ENCODE measurements around the gene PTPRCAP.

PTPRCAP gene

GRCh38 chr11:67392183-67392715 lies 45.2 kb downstream of the PTPRCAP start:
- peaks cover 28% of the 10 kb centered on the region for H3K36me3 Mint-ChIP-seq
- CTCF ChIA-PET = interaction anchor here (0.8 to 24.9 kb wide), 6 partner anchors 8 to 113 kb away, joined by 3 to 564 read pairs (median 4); partner anchors contain the start of genes PITPNM1, POLD4 and PPP1CA
- no peaks in the 10 kb centered on the region for H3K27me3 Mint-ChIP-seq
- peak overlapping the region; percentile 56 for H3K27ac Mint-ChIP-seq
- H3K4me1 Mint-ChIP-seq = peaks cover 51% of the 10 kb centered on the region
- no peaks in the 10 kb centered on the region for H3K9me3 Mint-ChIP-seq
- H3K4me3 Mint-ChIP-seq = peak overlapping the region; percentile 93
- DNase-seq = no peak

GRCh38 chr11:67391304-67392182 lies 45.9 kb downstream of the PTPRCAP start, which contains the start of gene RAD9A:
TSS of gene RAD9A (plus strand) at chr11:67391986. CDS start at chr11:67392045, 59 bp downstream.
- no peaks in the 10 kb centered on the region for H3K9me3 Mint-ChIP-seq

GRCh38 chr11:67390947-67391303 lies 46.6 kb downstream of the PTPRCAP start:
- Mint-ChIP-seq H3K27me3 (peaks cover 9% of the 10 kb centered on the region), H3K9me3 (no peaks in the 10 kb centered on the region), H3K27ac (peak overlapping the region; percentile 56), H3K4me1 (peaks cover 38% of the 10 kb centered on the region), H3K4me3 (peak overlapping the region; percentile 93), H3K36me3 (peaks cover 18% of the 10 kb centered on the region)
- no peak for DNase-seq
- CTCF ChIA-PET = interaction anchor here (1.0 to 24.9 kb wide), 4 partner anchors 9 to 37 kb away, joined by 3 to 564 read pairs (median 12); partner anchors contain the start of genes POLD4 and PPP1CA

More at GRCh38 chr11:67391304-67392182, 45.9 kb downstream of the PTPRCAP start, which contains the start of gene RAD9A:
- H3K4me1 Mint-ChIP-seq = peaks cover 44% of the 10 kb centered on the region
- H3K27ac Mint-ChIP-seq = peak within 1 kb of the TSS; percentile 56
- CTCF ChIA-PET = interaction anchor here (0.8 to 24.9 kb wide), 8 partner anchors 8 to 114 kb away, joined by 3 to 564 read pairs (median 4); partner anchors contain the start of genes PITPNM1, POLD4 and PPP1CA
- peak within 1 kb of the TSS; percentile 93 for H3K4me3 Mint-ChIP-seq
- DNase-seq = peak; percentile 96
- H3K36me3 Mint-ChIP-seq = peaks cover 23% of the 10 kb centered on the region
- peaks cover 5% of the 10 kb centered on the region for H3K27me3 Mint-ChIP-seq

GRCh38 chr11:67389477-67389876 lies 48.0 kb downstream of the PTPRCAP start:
- Mint-ChIP-seq H3K9me3 (no peaks in the 10 kb centered on the region), H3K4me1 (peaks cover 37% of the 10 kb centered on the region), H3K4me3 (peak overlapping the region; percentile 68), H3K27me3 (peaks cover 24% of the 10 kb centered on the region), H3K36me3 (peaks cover 14% of the 10 kb centered on the region), H3K27ac (peak overlapping the region; percentile 20)
- DNase-seq = peak; percentile 72
- CTCF ChIA-PET = interaction anchor here (0.9 to 24.9 kb wide), 6 partner anchors 10 to 116 kb away, joined by 3 to 564 read pairs (median 4); partner anchors contain the start of genes PITPNM1, POLD4, PPP1CA and PTPRCAP

DNA sequence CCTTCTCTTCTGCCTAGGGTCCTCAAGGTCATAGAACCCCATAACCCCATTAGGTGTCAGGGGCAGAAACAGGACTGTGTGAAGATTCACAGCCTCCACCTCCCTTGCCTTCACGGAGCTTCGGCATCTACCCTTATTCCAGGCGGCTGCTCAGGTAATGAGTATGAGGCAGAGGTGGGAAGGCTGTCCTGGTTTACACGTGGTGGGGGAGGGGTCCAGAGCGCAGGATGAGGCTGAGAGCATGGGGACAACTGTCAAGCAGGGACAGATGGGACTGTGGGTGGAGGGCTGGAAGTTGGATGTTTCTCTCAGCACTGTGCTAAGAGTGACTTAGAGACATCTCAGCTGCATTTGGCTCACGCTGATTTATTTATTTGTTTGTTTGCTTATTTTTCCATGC lies 50.0 kb downstream of the PTPRCAP start:
- Mint-ChIP-seq H3K4me3 (no peak overlapping the region), H3K36me3 (peaks cover 4% of the 10 kb centered on the region), H3K4me1 (peaks cover 23% of the 10 kb centered on the region), H3K27ac (no peak overlapping the region), H3K27me3 (peaks cover 37% of the 10 kb centered on the region), H3K9me3 (no peaks in the 10 kb centered on the region)
- no peak for DNase-seq
- CTCF ChIA-PET = interaction anchor here (1.0 to 24.9 kb wide), 5 partner anchors 10 to 120 kb away, joined by 3 to 564 read pairs (median 7); partner anchors contain the start of genes CLCF1 and POLD4

DNA sequence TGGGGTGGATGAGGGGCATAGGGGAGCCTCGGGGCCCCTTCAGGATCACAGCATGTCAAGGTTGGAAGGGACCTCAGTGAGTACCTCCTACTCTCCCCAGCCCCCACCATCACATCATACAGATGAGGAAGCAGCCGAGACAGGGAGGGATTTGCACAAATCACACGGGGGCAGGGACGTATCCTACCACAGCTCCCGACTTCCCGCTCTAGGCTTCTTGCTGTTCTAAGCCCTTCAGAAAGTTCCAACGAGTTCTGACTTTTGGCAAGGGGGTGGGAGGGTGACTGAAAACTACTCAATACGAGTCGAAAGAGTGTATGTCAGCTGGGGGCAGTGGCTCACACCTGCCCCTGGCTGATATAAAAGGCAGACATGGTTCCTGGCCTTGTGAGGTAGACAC lies 50.4 kb downstream of the PTPRCAP start:
- no peak for DNase-seq
- peaks cover 21% of the 10 kb centered on the region for H3K4me1 Mint-ChIP-seq
- peaks cover 2% of the 10 kb centered on the region for H3K36me3 Mint-ChIP-seq
- H3K27ac Mint-ChIP-seq = no peak overlapping the region
- H3K27me3 Mint-ChIP-seq = peaks cover 41% of the 10 kb centered on the region
- no peak overlapping the region for H3K4me3 Mint-ChIP-seq
- H3K9me3 Mint-ChIP-seq = no peaks in the 10 kb centered on the region
- CTCF ChIA-PET = interaction anchor here (1.0 to 24.9 kb wide), 4 partner anchors 10 to 120 kb away, joined by 3 to 564 read pairs (median 10); partner anchors contain the start of gene POLD4
